PC-3 (cell line): ENCODE measurements around the gene DAAM2. TPM values are rescaled to one million over a fixed set of nuclear protein-coding genes. Genes with fewer than 3 reads are reported as not detected.

Source experiments
- total RNA-seq: library from RNA; depleted of rRNA; stranded (reverse); fragments of >200 nt; gene quantifications from 2 replicates; pipeline ENCODE4 v1.2.3, GENCODE V29; 2014; rRNA removed

DAAM2 gene
- total RNA-seq, 1 experiment from 2014 or later: not detected

Other genes starting within 250 kb of the DAAM2 start
- gene KIF6, start 67.0 kb upstream of the DAAM2 start, total RNA-seq: 0.07 TPM in 1 of 2 replicates, not detected in the other
- 6.0 and 8.6 TPM in 2 replicates for gene MOCS1, start 142.1 kb downstream of the DAAM2 start, total RNA-seq